HuH-7.5 (cell line): ENCODE results near the gene SYNE3.
"Not testable (repeated sequence)": the region's sequence is repeated elsewhere in the genome, so short reads cannot be mapped to it uniquely, and the experiment has no call there.

Experiments used
- DNase-seq: peaks from one replicate; pipeline ENCODE4 v3.0.0; 2011; ENCODE audit warnings: low spot score

The SYNE3 gene

GRCh38 chr14:95523815-95524448 is 7.5 kb upstream of the SYNE3 start:
- no peak for DNase-seq

- no peak for DNase-seq
Measured at GRCh38 chr14:95523051-95523814, 6.8 kb upstream of the SYNE3 start.

GRCh38 chr14:95522556-95522955 is 6.1 kb upstream of the SYNE3 start:
- DNase-seq: no peak

- no peak for DNase-seq
Measured at GRCh38 chr14:95522116-95522515, 5.7 kb upstream of the SYNE3 start.

GRCh38 chr14:95521001-95521400 is 4.6 kb upstream of the SYNE3 start:
- no peak for DNase-seq

- DNase-seq: no peak
Measured at GRCh38 chr14:95520346-95520745, 3.9 kb upstream of the SYNE3 start.

GRCh38 chr14:95519699-95520098 is 3.2 kb upstream of the SYNE3 start:
- no peak for DNase-seq

- no peak for DNase-seq
Measured at GRCh38 chr14:95518045-95518751, 1.7 kb upstream of the SYNE3 start.

GRCh38 chr14:95515596-95516552 is 576 bp downstream of the SYNE3 start:
- DNase-seq: peak; percentile 85

GRCh38 chr14:95515080-95515489 is 1.4 kb downstream of the SYNE3 start:
- DNase-seq: no peak

- no peak for DNase-seq
Measured at GRCh38 chr14:95514131-95515079, 2.0 kb downstream of the SYNE3 start.

GRCh38 chr14:95513291-95513690 is 3.2 kb downstream of the SYNE3 start:
- DNase-seq: no peak

GRCh38 chr14:95511687-95512086 is 4.8 kb downstream of the SYNE3 start:
- DNase-seq: no peak

GRCh38 chr14:95510804-95511203 is 5.6 kb downstream of the SYNE3 start:
- no peak for DNase-seq

GRCh38 chr14:95510344-95510743 is 6.1 kb downstream of the SYNE3 start:
- not testable (repeated sequence) for DNase-seq

GRCh38 chr14:95509495-95509894 is 7.0 kb downstream of the SYNE3 start:
- no peak for DNase-seq

- no peak for DNase-seq
Measured at GRCh38 chr14:95508377-95508776, 8.1 kb downstream of the SYNE3 start.

- no peak for DNase-seq
Measured at GRCh38 chr14:95507701-95508103, 8.7 kb downstream of the SYNE3 start.

- no peak for DNase-seq
Measured at GRCh38 chr14:95507174-95507573, 9.3 kb downstream of the SYNE3 start.

GRCh38 chr14:95505030-95505589 is 11.3 kb downstream of the SYNE3 start:
- DNase-seq: no peak
